ENCODE measurements around the gene SLC9A1. TPM values are rescaled to one million over a fixed set of nuclear protein-coding genes. Genes with fewer than 3 reads are reported as not detected.

SLC9A1 gene
- total RNA-seq, 2 experiments from 2014 or later: 14.8 to 15.3 TPM

DNA sequence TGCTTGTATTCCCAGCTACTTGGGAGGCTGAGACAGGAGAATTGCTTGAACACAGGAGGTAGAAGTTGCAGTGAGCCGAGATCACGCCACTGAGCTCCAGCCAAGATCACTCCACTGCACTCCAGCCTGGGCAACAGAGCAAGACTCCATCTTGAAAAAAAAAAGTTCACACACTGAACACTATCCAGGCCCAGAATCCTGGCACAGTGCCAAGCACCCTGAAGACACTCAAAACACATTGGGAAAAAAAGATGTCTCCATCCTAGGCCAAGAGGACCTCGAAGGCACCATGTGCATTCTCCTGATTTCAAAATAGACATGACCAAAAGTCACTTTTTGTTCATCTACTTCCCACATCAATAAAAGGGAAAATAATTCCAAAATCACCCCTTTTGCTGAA lies 38.7 kb downstream of the SLC9A1 start:
- Mint-ChIP-seq H3K9me3 (no peaks in the 10 kb centered on the region), H3K27ac (no peak overlapping the region), H3K4me3 (no peak overlapping the region), H3K27me3 (no peaks in the 10 kb centered on the region), H3K4me1 (ENCODE audit: low read depth) (peaks cover 46% of the 10 kb centered on the region), H3K36me3 (ENCODE audit: low read depth) (peaks cover 15% of the 10 kb centered on the region)
- intact Hi-C loops (cut with micrococcal nuclease): no loop called here
- no peak for ATAC-seq
- TF ChIP-seq, protein P1, sequence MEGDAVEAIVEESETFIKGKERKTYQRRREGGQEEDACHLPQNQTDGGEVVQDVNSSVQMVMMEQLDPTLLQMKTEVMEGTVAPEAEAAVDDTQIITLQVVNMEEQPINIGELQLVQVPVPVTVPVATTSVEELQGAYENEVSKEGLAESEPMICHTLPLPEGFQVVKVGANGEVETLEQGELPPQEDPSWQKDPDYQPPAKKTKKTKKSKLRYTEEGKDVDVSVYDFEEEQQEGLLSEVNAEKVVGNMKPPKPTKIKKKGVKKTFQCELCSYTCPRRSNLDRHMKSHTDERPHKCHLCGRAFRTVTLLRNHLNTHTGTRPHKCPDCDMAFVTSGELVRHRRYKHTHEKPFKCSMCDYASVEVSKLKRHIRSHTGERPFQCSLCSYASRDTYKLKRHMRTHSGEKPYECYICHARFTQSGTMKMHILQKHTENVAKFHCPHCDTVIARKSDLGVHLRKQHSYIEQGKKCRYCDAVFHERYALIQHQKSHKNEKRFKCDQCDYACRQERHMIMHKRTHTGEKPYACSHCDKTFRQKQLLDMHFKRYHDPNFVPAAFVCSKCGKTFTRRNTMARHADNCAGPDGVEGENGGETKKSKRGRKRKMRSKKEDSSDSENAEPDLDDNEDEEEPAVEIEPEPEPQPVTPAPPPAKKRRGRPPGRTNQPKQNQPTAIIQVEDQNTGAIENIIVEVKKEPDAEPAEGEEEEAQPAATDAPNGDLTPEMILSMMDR (IDR thresholded peaks at IDR 0.05): no peak
- no peak for DNase-seq
- ChIA-PET POLR2A (interaction anchor here (1.1 kb wide), 1 partner anchor 38 kb away, joined by 4 read pairs; the partner anchor contains the start of gene SLC9A1), CTCF (interaction anchor here (2.9 kb wide), 1 partner anchor 71 kb away, joined by 15 read pairs; no protein-coding TSS in a partner anchor)

DNA sequence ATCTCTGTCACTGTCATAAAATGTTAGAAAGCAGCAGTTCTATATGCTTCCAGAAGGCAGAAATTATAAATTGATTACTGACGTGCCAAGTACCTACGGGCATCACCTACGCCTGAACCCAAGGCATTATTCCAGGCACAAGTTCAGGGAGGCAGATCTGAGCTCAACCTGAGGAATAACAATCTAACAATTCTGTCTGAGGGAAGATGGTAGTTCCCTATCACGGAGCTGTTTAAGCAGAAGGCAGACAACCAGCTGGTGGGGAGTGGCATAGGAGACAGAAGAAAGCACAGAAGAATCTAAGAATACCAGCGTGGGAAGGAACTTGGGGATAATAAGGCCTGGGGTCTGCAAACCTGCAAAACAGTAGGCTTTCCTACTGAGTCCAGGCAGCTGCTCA lies 40.4 kb downstream of the SLC9A1 start:
- POLR2A ChIA-PET: interaction anchor here (0.7 to 2.0 kb wide), 4 partner anchors 25 to 50 kb away, joined by 3 to 12 read pairs (median 4); partner anchors contain the start of gene SLC9A1
- Mint-ChIP-seq H3K27me3 (no peaks in the 10 kb centered on the region), H3K27ac (peak overlapping the region; percentile 83), H3K9me3 (no peaks in the 10 kb centered on the region), H3K36me3 (ENCODE audit: low read depth) (peaks cover 15% of the 10 kb centered on the region), H3K4me3 (peak overlapping the region; percentile 59), H3K4me1 (ENCODE audit: low read depth) (peaks cover 50% of the 10 kb centered on the region)
- TF ChIP-seq, protein P1 (IDR thresholded peaks at IDR 0.05): no peak
- DNase-seq (no peak), ATAC-seq (no peak)
- intact Hi-C loops (cut with micrococcal nuclease): no loop called here
- CTCF ChIA-PET: interaction anchor here (0.8 to 4.7 kb wide), 14 partner anchors 12 to 183 kb away, joined by 3 to 29 read pairs (median 5); partner anchors contain the start of gene SLC9A1

DNA sequence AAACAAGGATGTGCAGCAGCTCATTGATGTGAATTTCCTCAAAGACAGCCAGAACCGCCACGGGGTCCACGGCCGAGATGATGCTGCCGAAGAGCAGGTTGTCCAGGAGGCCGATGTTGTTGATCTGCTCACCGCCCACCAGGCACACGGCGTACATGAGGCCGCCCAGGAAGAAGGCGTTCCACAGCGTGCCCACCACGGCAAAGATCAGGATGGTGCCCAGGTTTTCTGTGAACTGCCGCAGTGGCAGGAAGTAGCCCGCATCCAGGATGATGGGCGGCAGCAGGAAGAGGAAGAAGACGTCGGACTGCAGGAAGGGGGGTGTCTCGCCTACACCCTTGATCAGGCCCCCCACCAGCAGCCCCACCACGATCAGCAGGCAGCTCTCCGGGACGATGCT lies 41.1 kb downstream of the SLC9A1 start:
- no peaks in the 10 kb centered on the region for H3K27me3 Mint-ChIP-seq
- H3K9me3 Mint-ChIP-seq: no peaks in the 10 kb centered on the region
- peak overlapping the region; percentile 83 for H3K27ac Mint-ChIP-seq
- H3K4me3 Mint-ChIP-seq: peak overlapping the region; percentile 59
- peaks cover 52% of the 10 kb centered on the region for H3K4me1 Mint-ChIP-seq (ENCODE audit: low read depth)
- DNase-seq: peak; percentile 57
- TF ChIP-seq, protein P1 (IDR thresholded peaks at IDR 0.05): no peak
- intact Hi-C loops (cut with micrococcal nuclease): no loop called here
- ATAC-seq: peak; percentile 25
- peaks cover 15% of the 10 kb centered on the region for H3K36me3 Mint-ChIP-seq (ENCODE audit: low read depth)
- ChIA-PET POLR2A (interaction anchor here (1.0 to 2.2 kb wide), 5 partner anchors 9 to 41 kb away, joined by 4 to 17 read pairs (median 4); partner anchors contain the start of gene SLC9A1), CTCF (interaction anchor here (1.1 to 5.6 kb wide), 9 partner anchors 11 to 183 kb away, joined by 3 to 29 read pairs (median 10); partner anchors contain the start of gene SLC9A1)

DNA sequence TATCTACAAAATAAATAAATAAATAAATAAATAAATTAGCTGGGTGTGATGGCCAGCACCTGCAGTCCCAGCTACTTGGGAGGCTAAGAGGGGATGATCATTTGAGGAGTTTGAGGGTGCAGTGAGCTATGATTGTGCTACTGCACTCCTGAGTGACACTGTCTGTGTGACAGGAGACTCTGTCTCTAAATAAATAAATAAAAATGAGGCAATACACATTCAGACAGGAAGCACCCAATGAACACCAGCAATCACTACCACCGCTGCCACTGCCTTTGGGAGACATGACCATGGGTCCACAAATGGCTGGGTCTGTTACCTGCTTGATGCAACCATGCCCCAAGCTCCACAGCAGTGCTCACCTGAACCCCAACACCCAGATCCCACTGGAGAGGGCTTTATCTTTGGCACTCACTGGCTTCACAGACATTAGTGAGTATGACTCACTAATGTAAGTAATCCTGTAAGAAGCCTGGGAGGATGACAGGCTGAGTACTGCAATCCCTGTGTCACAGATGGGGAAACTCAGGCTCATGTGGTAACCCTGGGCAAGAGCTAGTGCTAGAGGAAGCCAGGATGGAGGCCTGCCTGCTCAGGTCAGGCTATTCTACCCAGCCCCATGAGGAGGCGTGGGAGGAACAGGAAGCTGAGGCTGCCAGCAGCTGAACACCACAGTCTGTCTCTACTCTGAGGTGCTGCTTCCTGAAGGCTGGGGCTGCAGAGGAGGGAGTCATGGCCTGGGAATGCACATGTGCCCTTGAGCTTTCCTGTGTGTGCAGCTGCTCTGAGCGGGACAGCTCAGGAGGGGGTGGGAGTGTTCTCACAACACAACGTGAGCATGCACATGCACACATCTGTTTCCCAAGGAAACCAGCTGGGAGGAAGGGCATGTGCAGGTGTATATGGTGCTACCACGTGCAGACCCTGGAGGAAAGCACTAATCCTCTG lies 43.0 kb downstream of the SLC9A1 start:
- ChIA-PET POLR2A (interaction anchor here (0.6 to 2.2 kb wide), 8 partner anchors 15 to 50 kb away, joined by 3 to 17 read pairs (median 4); partner anchors contain the start of gene SLC9A1), CTCF (interaction anchor here (0.8 to 6.1 kb wide), 17 partner anchors 9 to 277 kb away, joined by 3 to 40 read pairs (median 4); partner anchors contain the start of gene SLC9A1)
- Mint-ChIP-seq H3K4me3 (peak overlapping the region; percentile 49), H3K27ac (peak overlapping the region; percentile 90), H3K27me3 (no peaks in the 10 kb centered on the region), H3K4me1 (ENCODE audit: low read depth) (peaks cover 55% of the 10 kb centered on the region), H3K9me3 (no peaks in the 10 kb centered on the region), H3K36me3 (ENCODE audit: low read depth) (peaks cover 15% of the 10 kb centered on the region)
- intact Hi-C loops (cut with micrococcal nuclease): no loop called here
- TF ChIP-seq, protein P1 (IDR thresholded peaks at IDR 0.05): no peak
- peak; percentile 97 for ATAC-seq
- DNase-seq: peak; percentile 92
